Stimulated activated naive CD8-positive, alpha-beta T cell treated with anti-CD3 and anti-CD28 coated beads, Interleukin-15, amount 100 ng/mL, for 72 hours (primary cell): ENCODE data around the gene KMT2B.
A peak's percentile ranks its signal among the peaks of the same experiment; 100 is the strongest.

Experiments used
- ATAC-seq: fragments of 150-1000 bp; cut with Tn5 transposase; 2 replicates; pipeline ENCODE4 v1.10.0; 2021; ENCODE audit warnings: mild to moderate bottlenecking, moderate library complexity
- DNase-seq, 2 donors: peaks; one replicate each; pipeline ENCODE4 v3.0.0; 2021 to 2022
- H3K27ac Mint-ChIP-seq, 2 donors: one replicate each; pipeline ENCODE4 v1.8.0; 2022; ENCODE audit warnings: mild to moderate bottlenecking in 2 of 2, mixed read lengths in 2 of 2, moderate library complexity in 2 of 2
- H3K27me3 Mint-ChIP-seq: one replicate; pipeline ENCODE4 v1.8.0; 2022; ENCODE audit warnings: mixed read lengths
- H3K4me1 Mint-ChIP-seq: one replicate; pipeline ENCODE4 v1.8.0; 2022; ENCODE audit warnings: mild to moderate bottlenecking, mixed read lengths
- H3K4me3 Mint-ChIP-seq, 2 donors: one replicate each; pipeline ENCODE4 v1.8.0; 2022; ENCODE audit warnings: mild to moderate bottlenecking in 2 of 2, mixed read lengths in 2 of 2, moderate library complexity in 1 of 2
- H3K9me3 Mint-ChIP-seq, 2 donors: one replicate each; pipeline ENCODE4 v1.8.0; 2022; ENCODE audit warnings: mixed read lengths in 2 of 2

The KMT2B gene

DNA sequence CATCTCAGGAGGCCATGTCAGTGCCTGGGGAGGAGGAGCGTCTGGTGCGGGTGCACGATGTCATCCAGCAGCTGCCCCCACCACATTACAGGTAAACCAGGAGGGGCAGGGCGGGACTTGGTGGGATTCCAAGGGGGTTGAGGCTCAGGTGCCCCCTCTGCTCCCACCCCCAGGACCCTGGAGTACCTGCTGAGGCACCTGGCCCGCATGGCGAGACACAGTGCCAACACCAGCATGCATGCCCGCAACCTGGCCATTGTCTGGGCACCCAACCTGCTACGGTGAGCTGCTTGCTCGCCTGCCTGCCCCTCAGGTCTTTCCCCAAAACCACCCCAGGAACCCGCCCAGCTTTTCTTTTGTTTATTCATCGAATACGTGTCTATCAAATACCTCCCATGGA is 64.8 kb downstream of the KMT2B start:
- no peak for ATAC-seq
- H3K4me1 Mint-ChIP-seq: no peaks in the 10 kb centered on the region
- H3K27me3 Mint-ChIP-seq: no peaks in the 10 kb centered on the region
- no peak overlapping the region for H3K4me3 Mint-ChIP-seq
- H3K27ac Mint-ChIP-seq: peak overlapping the region in 1 of 2 donors; percentile 43
- DNase-seq: no peak
- H3K9me3 Mint-ChIP-seq: no peaks in the 10 kb centered on the region

DNA sequence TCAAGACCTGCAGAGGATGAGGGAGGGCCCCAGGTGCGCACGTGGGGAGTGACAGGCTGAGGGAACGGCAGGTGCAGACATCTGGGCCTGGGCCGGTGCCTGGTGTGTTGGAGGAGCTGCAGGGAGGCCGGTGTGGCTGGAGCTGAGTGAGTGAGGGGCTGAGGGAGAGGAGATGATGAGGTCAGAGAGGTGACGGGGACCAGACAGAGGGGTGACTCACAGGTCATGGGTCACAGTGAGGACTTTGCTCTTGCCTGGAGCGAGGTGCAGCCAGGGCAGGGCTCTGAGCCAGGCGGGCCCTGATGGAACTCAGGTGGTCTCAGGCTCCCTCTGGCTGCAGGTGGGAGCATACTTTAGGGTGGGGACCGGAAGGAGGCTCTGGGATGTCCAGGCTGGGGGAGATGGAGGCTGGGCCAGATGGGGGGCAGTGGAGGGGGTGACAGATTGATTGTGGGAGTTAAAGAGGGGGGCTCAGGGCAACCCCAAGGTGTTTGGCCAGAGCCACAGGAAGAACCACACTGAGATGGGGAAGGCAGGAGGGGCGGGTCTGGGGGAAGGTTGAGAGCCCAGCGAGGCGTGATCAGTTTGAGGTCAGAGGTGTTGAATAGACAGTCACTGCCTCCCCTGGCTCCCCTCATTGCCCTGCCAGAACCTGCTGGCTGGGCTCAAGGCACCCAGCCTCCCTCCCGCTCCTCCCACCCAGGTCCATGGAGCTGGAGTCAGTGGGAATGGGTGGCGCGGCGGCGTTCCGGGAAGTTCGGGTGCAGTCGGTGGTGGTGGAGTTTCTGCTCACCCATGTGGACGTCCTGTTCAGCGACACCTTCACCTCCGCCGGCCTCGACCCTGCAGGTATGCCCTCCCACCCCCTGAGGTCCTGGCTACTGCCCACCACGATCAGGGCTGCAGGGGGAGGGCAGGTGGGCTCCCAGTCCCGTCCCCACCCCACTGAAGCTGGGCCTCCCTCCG is 65.9 kb downstream of the KMT2B start:
- Mint-ChIP-seq H3K4me1 (no peaks in the 10 kb centered on the region), H3K27ac (no peak overlapping the region), H3K4me3 (no peak overlapping the region), H3K9me3 (no peaks in the 10 kb centered on the region), H3K27me3 (no peaks in the 10 kb centered on the region)
- ATAC-seq (peak; percentile 2), DNase-seq (no peak)

DNA sequence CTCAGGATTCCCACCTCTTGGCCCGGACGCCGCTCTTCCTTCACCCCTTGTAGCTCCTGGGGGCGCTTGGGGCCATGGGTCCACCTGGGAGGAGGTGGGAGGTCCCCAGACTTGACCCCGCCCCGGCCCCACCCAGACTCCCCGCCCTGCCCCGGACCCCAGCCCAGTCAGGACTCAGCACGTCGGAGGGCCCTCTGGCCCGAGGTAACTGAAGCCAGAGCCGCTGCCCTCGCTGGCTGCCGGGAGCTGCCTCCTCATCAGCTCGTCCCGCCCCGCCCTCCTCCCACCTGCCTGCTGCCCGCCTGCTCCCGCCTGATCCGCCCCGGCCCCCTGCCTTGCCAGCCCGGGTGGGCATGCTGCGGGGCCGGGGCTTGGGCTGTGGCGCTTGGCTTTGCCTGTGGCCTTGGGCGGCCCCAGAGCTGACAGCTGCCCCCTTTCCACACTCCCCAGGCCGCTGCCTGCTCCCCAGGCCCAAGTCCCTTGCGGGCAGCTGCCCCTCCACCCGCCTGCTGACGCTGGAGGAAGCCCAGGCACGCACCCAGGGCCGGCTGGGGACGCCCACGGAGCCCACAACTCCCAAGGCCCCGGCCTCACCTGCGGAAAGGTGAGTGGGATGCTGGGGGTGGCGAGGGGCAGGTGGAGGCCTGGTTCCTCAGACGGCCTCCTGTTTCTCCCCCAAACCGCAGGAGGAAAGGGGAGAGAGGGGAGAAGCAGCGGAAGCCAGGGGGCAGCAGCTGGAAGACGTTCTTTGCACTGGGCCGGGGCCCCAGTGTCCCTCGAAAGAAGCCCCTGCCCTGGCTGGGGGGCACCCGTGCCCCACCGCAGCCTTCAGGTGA is 66.9 kb downstream of the KMT2B start:
- ATAC-seq (no peak), DNase-seq (no peak)
- H3K27ac Mint-ChIP-seq: no peak overlapping the region
- no peaks in the 10 kb centered on the region for H3K9me3 Mint-ChIP-seq
- H3K4me1 Mint-ChIP-seq: no peaks in the 10 kb centered on the region
- no peak overlapping the region for H3K4me3 Mint-ChIP-seq
- H3K27me3 Mint-ChIP-seq: no peaks in the 10 kb centered on the region

DNA sequence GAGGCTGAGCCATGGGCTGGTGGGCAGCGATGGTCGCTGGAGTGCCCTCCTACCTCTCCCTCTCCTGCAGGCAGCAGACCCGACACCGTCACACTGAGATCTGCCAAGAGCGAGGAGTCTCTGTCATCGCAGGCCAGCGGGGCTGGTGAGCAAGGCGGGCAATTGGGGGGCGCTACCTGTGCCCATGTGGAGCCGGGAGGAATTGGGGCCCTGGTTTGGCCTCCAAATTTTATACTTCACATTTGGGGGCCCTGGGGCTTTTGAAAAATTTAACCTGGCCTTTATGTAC is 67.5 kb downstream of the KMT2B start:
- Mint-ChIP-seq H3K9me3 (no peaks in the 10 kb centered on the region), H3K4me1 (no peaks in the 10 kb centered on the region), H3K27ac (no peak overlapping the region), H3K4me3 (no peak overlapping the region), H3K27me3 (no peaks in the 10 kb centered on the region)
- DNase-seq (no peak), ATAC-seq (no peak)

DNA sequence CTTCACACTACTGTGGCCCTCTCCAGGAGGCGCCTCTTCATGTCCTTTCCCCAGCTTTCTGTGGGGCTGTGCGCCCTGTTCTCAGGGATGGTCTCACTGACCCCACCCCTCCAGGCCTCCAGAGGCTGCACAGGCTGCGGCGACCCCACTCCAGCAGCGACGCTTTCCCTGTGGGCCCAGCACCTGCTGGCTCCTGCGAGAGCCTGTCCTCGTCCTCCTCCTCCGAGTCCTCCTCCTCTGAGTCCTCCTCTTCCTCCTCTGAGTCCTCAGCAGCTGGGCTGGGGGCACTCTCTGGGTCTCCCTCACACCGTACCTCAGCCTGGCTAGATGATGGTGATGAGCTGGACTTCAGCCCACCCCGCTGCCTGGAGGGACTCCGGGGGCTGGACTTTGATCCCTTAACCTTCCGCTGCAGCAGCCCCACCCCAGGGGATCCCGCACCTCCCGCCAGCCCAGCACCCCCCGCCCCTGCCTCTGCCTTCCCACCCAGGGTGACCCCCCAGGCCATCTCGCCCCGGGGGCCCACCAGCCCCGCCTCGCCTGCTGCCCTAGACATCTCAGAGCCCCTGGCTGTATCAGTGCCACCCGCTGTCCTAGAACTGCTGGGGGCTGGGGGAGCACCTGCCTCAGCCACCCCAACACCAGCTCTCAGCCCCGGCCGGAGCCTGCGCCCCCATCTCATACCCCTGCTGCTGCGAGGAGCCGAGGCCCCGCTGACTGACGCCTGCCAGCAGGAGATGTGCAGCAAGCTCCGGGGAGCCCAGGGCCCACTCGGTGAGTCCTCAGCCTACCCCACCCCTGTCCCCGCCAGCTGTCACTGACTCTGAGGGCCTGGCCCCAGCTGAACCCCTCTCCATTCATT is 68.7 kb downstream of the KMT2B start:
- Mint-ChIP-seq H3K4me3 (no peak overlapping the region), H3K27me3 (no peaks in the 10 kb centered on the region), H3K4me1 (no peaks in the 10 kb centered on the region), H3K9me3 (no peaks in the 10 kb centered on the region), H3K27ac (no peak overlapping the region)
- DNase-seq (no peak), ATAC-seq (peak; percentile 29)

DNA sequence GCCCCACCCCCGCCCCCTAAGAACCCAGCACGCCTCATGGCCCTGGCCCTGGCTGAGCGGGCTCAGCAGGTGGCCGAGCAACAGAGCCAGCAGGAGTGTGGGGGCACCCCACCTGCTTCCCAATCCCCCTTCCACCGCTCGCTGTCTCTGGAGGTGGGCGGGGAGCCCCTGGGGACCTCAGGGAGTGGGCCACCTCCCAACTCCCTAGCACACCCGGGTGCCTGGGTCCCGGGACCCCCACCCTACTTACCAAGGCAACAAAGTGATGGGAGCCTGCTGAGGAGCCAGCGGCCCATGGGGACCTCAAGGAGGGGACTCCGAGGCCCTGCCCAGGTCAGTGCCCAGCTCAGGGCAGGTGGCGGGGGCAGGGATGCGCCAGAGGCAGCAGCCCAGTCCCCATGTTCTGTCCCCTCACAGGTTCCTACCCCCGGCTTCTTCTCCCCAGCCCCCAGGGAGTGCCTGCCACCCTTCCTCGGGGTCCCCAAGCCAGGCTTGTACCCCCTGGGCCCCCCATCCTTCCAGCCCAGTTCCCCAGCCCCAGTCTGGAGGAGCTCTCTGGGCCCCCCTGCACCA is 69.5 kb downstream of the KMT2B start:
- H3K27me3 Mint-ChIP-seq: no peaks in the 10 kb centered on the region
- no peaks in the 10 kb centered on the region for H3K4me1 Mint-ChIP-seq
- H3K4me3 Mint-ChIP-seq: no peak overlapping the region
- H3K27ac Mint-ChIP-seq: no peak overlapping the region
- ATAC-seq: no peak
- no peak for DNase-seq
- no peaks in the 10 kb centered on the region for H3K9me3 Mint-ChIP-seq
